NCI-H1105 (cell line): ENCODE results near the gene SLIT3.
A peak's percentile ranks its signal among the peaks of the same experiment; 100 is the strongest.
"Not testable (repeated sequence)": the region's sequence is repeated elsewhere in the genome, so short reads cannot be mapped to it uniquely, and the experiment has no call there.

Source experiments
- DNase-seq: peaks from one replicate; lab custom pipeline; 2025; lab: John Stamatoyannopoulos, UW

Gene SLIT3

GRCh38 chr5:168770036-168770498 is 530.9 kb downstream of the SLIT3 start:
- peak; percentile 7 for DNase-seq

- no peak for DNase-seq
Observed at GRCh38 chr5:168768172-168768571, 532.8 kb downstream of the SLIT3 start.

- no peak for DNase-seq
Observed at GRCh38 chr5:168766426-168766700, 534.6 kb downstream of the SLIT3 start.

- DNase-seq, result peak; percentile 9
Observed at GRCh38 chr5:168765551-168766425, 535.2 kb downstream of the SLIT3 start.

GRCh38 chr5:168765086-168765550 is 535.8 kb downstream of the SLIT3 start:
- no peak for DNase-seq

- DNase-seq, result no peak
Observed at GRCh38 chr5:168756453-168757391, 544.2 kb downstream of the SLIT3 start.

- no peak for DNase-seq
Observed at GRCh38 chr5:168755548-168756093, 545.3 kb downstream of the SLIT3 start.

- no peak for DNase-seq
Observed at GRCh38 chr5:168753691-168754254, 547.2 kb downstream of the SLIT3 start.

- no peak for DNase-seq
Observed at GRCh38 chr5:168752416-168753190, 548.3 kb downstream of the SLIT3 start.

GRCh38 chr5:168752012-168752411 is 548.9 kb downstream of the SLIT3 start:
- no peak for DNase-seq

GRCh38 chr5:168750926-168751325 is 550.0 kb downstream of the SLIT3 start:
- no peak for DNase-seq

- DNase-seq, result no peak
Observed at GRCh38 chr5:168749391-168750100, 551.4 kb downstream of the SLIT3 start.

- DNase-seq, result peak; percentile 1
Observed at GRCh38 chr5:168747987-168748777, 552.8 kb downstream of the SLIT3 start.

GRCh38 chr5:168746893-168747640 is 553.9 kb downstream of the SLIT3 start:
- DNase-seq, result no peak

- not testable (repeated sequence) for DNase-seq
Observed at GRCh38 chr5:168746126-168746892, 554.6 kb downstream of the SLIT3 start.

GRCh38 chr5:168743617-168744016 is 557.3 kb downstream of the SLIT3 start:
- DNase-seq, result no peak

GRCh38 chr5:168742311-168742710 is 558.6 kb downstream of the SLIT3 start:
- not testable (repeated sequence) for DNase-seq

GRCh38 chr5:168740811-168741213 is 560.1 kb downstream of the SLIT3 start:
- no peak for DNase-seq
